HG03439 (cell line): Measurements from ENCODE around the gene POU3F4.

ENCODE experiments used
- ATAC-seq: cut with Tn5 transposase; IDR thresholded peaks from one replicate; pipeline ENCODE4 v1.9.1; 2021; ENCODE audit warnings: mild to moderate bottlenecking, moderate library complexity; ENCODE audit not compliant: unreplicated experiment

POU3F4 gene

DNA sequence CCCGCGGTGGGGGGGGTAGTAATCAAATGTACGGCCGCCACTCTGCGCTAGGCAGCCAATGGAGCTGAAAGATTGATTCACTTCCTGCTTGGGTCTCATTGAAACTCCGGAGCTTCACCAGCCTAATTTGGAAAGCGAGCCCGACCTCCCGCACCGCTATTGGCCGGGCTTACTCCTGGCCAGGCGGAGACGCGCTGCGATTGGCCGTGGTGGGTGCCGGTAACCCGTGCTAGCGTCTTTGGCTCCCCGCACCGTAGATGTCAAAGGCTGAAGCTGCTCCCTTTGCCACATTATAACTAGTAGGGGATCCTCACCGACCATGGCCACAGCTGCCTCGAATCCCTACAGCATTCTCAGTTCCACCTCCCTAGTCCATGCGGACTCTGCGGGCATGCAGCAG is at the start of gene POU3F4:
TSS of gene POU3F4 (plus strand) at position 285 of the 400 bp plus-strand sequence. CDS start at position 320, 35 bp downstream.
- ATAC-seq, result no peak

- ATAC-seq, result peak; percentile 63
These were observed 38.5 kb upstream of the POU3F4 start for GRCh38 chrX:83469551-83469950.

GRCh38 chrX:83495898-83496297 is 12.2 kb upstream of the POU3F4 start:
- no peak for ATAC-seq

- ATAC-seq, result no peak
These were observed 7.1 kb upstream of the POU3F4 start for GRCh38 chrX:83501003-83501402.

DNA sequence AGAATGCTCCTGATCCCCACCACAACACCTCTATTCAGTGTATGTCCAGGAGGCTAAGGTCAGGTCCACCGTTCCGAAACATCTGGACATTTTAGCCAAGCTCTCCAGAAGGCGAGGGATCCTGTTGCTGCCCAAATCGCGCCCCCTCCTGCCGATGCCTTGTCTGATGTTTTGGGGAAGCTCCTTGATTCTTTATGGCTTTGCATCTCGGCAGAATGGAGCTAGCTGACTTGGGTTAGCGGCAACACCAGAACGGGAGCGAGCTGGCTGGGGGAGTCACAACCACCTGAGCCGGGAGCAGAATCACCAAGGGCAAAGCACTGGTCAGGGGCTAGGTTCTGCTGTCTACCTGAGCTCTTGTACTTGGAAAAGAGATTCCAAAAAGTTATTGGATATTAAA is 6.6 kb upstream of the POU3F4 start:
- no peak for ATAC-seq

GRCh38 chrX:83504721-83505479 is 3.2 kb upstream of the POU3F4 start:
- ATAC-seq, result no peak

- no peak for ATAC-seq
These were observed 600 bp downstream of the POU3F4 start for GRCh38 chrX:83508526-83509253.

DNA sequence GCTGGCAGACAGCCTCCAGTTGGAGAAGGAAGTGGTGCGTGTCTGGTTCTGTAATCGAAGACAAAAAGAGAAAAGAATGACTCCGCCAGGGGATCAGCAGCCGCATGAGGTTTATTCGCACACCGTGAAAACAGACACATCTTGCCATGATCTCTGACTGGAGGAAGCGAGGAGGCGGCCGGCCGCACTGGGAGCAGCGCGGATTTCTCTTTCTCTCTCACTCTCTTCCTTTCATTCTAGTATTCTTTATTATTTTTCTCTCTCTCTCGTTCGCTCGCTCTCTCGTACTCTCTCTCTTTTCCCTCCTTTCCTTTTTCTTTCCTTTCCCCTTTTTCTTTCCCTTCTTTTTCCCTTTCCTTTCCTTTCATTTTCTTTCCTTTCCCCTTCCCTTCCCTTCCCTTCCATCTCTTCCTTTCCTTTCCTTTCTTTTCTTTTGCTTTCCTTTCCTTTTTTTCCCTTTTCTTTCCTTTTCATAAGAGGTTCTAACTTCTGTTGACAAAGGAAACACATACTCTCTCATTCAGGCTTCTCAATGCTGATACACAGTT is 1.2 kb downstream of the POU3F4 start:
- ATAC-seq, result no peak

DNA sequence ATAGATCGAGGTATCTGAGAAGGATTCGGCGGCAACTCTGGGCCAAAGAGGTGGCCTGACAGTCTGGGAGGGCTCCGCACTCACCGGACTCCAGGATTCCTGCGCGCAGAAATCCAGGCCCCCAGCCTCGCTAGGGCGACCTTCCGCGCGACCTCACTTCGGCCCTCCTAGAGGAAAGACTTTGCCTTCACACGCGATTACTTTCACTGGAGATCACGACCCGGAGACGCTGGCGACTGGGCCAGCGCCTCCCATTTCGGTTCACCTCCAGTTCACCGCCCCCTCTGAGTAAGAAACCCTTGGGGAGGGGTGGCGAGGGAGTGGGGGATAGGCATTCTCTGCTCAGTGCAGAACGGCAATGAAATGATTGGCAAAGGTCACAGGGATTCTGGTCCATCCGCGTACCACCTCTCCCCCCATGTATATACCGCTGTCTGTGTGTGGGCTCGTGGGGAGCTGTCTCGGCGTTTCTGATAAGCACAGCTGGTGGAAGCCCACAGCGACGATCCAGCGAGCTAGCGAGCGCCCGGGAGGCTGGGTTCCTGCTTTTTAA is 2.5 kb downstream of the POU3F4 start:
- ATAC-seq, result no peak

DNA sequence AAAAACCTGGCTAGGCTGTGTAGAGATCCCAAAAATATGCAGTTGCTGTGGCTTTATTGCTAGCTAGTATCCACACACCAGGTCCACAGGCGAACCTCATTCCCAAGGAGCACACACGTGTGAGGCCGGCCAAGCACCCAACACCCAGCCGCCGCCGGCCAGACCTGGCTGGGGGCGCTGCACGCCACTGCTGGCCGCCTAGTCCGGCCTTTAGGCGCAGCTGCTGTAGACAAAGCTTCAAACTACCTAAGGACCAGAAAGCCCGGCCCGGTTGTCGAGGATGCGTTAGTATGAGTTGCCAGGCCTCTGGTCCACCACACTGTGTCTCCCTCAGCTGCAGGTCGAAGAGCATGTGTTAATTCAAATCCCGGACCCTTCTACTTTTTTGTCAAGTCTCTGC is 3.1 kb downstream of the POU3F4 start:
- no peak for ATAC-seq

DNA sequence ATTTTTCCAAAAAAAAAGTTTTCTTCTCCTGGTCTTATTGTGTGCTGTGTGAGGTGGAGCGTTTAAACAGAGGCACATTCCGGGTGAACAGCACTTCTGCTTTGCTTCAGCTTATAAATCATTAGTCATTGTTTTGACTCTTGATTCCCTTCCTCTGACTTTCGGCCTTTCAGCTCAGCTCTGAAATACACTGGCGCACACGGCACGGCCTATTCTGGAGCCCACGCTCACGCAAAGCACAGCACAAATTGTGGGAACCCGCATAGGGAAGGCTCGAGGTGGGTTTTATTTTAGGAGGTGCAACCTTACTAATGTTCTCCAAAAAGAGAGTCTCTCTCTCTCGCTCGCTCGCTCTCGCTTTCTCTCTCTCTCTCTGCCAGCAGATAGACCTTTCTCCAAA is 4.0 kb downstream of the POU3F4 start:
- no peak for ATAC-seq

DNA sequence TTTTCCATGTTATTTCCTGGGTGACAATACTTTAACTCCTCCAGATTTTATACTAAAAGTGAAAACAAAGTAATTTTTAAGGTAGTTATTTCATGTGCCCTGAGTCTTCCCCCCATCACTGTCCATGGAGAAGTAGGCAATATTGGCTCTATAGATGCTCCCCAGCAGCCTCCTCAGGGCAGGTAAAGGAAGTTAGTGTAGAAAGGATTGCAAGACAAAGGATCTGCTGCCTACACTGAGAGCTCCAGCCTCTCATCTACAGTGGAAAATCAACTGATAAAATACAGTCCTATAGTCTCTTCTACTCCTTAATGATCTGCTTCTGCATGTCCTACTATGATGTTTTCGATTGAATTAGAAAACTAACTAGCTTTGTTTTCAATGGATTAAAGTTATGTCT is 8.5 kb downstream of the POU3F4 start:
- no peak for ATAC-seq

DNA sequence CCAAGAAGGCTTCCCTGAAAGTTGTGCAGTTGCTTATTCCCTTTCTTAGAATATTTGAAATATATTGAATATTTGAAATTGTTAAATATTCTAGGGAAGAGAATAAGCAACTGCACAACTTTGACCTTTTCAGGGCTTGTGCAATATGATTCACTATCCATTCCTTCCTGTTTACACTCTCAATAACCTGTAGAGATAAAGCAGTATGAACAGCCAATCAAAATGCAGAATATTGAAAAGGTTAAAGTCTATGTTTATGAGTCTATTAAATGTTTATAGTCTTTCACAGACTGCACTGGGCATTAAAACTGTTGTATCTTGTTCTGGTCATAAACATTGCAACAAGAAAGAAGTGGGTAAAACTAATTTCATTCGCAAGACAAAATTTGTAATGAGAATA is 13.8 kb downstream of the POU3F4 start:
- no peak for ATAC-seq

- no peak for ATAC-seq
These were observed 21.9 kb downstream of the POU3F4 start for GRCh38 chrX:83529950-83530349.

GRCh38 chrX:83535417-83536196 is 27.5 kb downstream of the POU3F4 start:
- ATAC-seq, result no peak
